Kidney epithelial cell (primary cell): ENCODE results near the gene ABR. TPM values are rescaled to one million over a fixed set of nuclear protein-coding genes. Genes with fewer than 3 reads are reported as not detected.

Source experiments
- DNase-seq: peaks from one replicate; pipeline ENCODE4 v3.0.0-alpha.2; 2010; ENCODE audit warnings: low read depth
- H3K27me3 ChIP-seq: 2 replicates; pipeline ENCODE4 v1.6.0; 2011; ENCODE audit warnings: low read length; ENCODE audit not compliant: control insufficient read depth, insufficient read depth
- H3K36me3 ChIP-seq: 2 replicates; pipeline ENCODE4 v1.5.1; 2011; ENCODE audit warnings: low read length; ENCODE audit not compliant: control insufficient read depth, insufficient read depth
- H3K4me3 ChIP-seq: 2 replicates; pipeline ENCODE4 v1.5.1; 2011; ENCODE audit warnings: low read depth, mild to moderate bottlenecking, control low read depth, low read length
- CTCF ChIP-seq: IDR thresholded peaks from 2 replicates; pipeline ENCODE4 v1.5.1; 2011; ENCODE audit warnings: mild to moderate bottlenecking, moderate library complexity, low read length, control low read depth, inconsistent platforms; ENCODE audit not compliant: insufficient read depth, poor library complexity, severe bottlenecking
- total RNA-seq: library from RNA; depleted of rRNA; stranded (reverse); fragments of >200 nt; gene quantifications from 2 replicates; pipeline ENCODE4 v1.2.3, GENCODE V29; 2015

ABR gene
- total RNA-seq, 1 donor from 2014 or later, result 141 TPM

GRCh38 chr17:1055751-1056645, 123.8 kb downstream of the ABR start:
- no peak overlapping the region for H3K4me3 ChIP-seq
- H3K36me3 ChIP-seq, result peaks cover 8% of the 10 kb centered on the region
- peak; percentile 75 for TF ChIP-seq CTCF
- no peak for DNase-seq
- no peaks in the 10 kb centered on the region for H3K27me3 ChIP-seq

DNA sequence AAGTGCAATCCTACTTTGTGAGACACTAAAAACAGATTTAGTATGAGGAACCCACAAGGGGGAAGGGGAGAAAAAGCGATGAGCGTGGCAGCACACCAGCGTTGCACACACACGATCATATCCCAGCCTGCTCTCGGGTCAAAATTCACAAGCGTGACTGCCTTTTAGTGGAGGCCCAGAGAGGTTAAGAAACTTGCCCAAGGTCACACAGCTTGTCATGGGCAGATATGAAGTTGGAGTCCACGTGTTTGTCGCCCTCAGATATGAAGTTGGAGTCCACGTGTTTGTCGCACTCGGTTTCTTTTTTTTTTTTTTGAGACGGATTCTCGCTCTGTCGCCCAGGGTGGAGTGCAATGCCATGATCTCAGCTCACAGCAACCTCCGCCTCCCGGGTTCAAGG, 124.5 kb downstream of the ABR start:
- no peak for TF ChIP-seq CTCF
- Histone ChIP-seq H3K36me3 (peaks cover 8% of the 10 kb centered on the region), H3K4me3 (no peak overlapping the region), H3K27me3 (no peaks in the 10 kb centered on the region)
- no peak for DNase-seq

GRCh38 chr17:1054656-1055055, 125.1 kb downstream of the ABR start:
- no peak for TF ChIP-seq CTCF
- peaks cover 8% of the 10 kb centered on the region for H3K36me3 ChIP-seq
- H3K27me3 ChIP-seq, result no peaks in the 10 kb centered on the region
- H3K4me3 ChIP-seq, result no peak overlapping the region
- no peak for DNase-seq

- no peak for TF ChIP-seq CTCF
- Histone ChIP-seq H3K27me3 (no peaks in the 10 kb centered on the region), H3K4me3 (no peak overlapping the region), H3K36me3 (peaks cover 7% of the 10 kb centered on the region)
- no peak for DNase-seq
Measured at GRCh38 chr17:1053661-1054360, 126.0 kb downstream of the ABR start.

DNA sequence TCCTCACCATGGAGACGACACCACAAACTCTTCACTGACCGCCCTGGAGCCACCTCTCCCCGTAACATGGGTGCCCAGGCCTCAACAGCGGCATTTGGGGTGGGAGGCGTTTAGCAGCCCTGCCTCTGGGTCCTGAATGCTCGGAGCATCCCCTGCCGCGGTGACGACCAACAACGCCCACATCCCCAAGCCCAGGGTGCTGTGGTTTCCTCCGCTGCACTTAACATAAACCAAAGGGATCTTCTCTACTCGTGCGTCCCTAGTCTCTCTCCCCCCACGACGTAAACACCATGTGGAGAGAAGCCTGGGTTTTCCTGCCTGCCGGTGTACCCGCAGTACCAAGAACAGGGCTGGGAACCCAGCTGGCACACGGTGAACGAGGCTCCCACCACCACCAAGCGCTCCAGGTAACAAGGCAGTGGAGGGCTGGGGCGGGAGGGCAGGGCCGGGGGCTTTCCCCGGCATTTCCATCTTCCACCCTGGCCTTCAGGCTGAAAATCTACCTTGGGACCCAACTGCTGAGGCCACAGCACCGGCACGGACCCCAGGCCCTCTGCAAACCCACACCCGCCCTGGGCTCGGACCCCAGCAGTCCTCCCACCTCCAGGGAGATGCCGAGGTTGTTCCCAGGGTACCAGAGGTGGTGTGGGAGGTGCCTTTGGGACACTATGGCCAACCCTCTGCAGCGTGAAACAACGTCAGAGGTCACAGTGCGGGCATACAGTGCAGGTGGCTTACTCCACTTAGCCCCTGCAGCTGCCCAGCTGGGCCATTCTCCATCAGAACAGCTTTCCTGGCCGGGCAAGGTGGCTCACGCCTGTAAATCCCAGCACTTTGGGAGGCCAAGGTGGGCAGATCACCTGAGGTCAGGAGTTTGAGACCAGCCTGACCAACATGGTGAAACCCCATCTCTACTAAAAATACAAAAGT, 128.5 kb downstream of the ABR start:
- TF ChIP-seq CTCF, result no peak

More for the DNA sequence above, 128.5 kb downstream of the ABR start:
- no peaks in the 10 kb centered on the region for H3K27me3 ChIP-seq
- no peak for DNase-seq
- peaks cover 3% of the 10 kb centered on the region for H3K36me3 ChIP-seq
- H3K4me3 ChIP-seq, result no peak overlapping the region
